Epithelial cell of proximal tubule (primary cell): ENCODE data around the gene ITGA11. TPM values are rescaled to one million over a fixed set of nuclear protein-coding genes. Genes with fewer than 3 reads are reported as not detected.
"Not testable (repeated sequence)": the region's sequence is repeated elsewhere in the genome, so short reads cannot be mapped to it uniquely, and the experiment has no call there.

Experiments used
- DNase-seq: peaks from one replicate; pipeline ENCODE4 v3.0.0-alpha.2; 2011; ENCODE audit warnings: low read depth
- H3K4me3 ChIP-seq: 2 replicates; pipeline ENCODE4 v1.5.1; 2011; ENCODE audit warnings: low read depth, mild to moderate bottlenecking, low read length
- CTCF ChIP-seq: conservative IDR thresholded peaks from 2 replicates; pipeline ENCODE4 v1.5.1; 2012; ENCODE audit warnings: low read depth, mild to moderate bottlenecking, low read length
- total RNA-seq: library from RNA; depleted of rRNA; stranded (reverse); fragments of >200 nt; gene quantifications from 2 replicates; pipeline ENCODE4 v1.2.3, GENCODE V29; 2015

The ITGA11 gene
- total RNA-seq, 1 donor from 2014 or later = 1.6 TPM

GRCh38 chr15:68401496-68402431 is 30.2 kb downstream of the ITGA11 start:
- TF ChIP-seq CTCF = no peak
- H3K4me3 ChIP-seq = no peak overlapping the region
- DNase-seq = no peak

- peak; percentile 18 for DNase-seq
- no peak for TF ChIP-seq CTCF
- no peak overlapping the region for H3K4me3 ChIP-seq
Measured at GRCh38 chr15:68400066-68400456, 31.9 kb downstream of the ITGA11 start.

- DNase-seq = peak; percentile 15
- no peak overlapping the region for H3K4me3 ChIP-seq
- no peak for TF ChIP-seq CTCF
Measured at GRCh38 chr15:68399096-68400065, 32.6 kb downstream of the ITGA11 start.

- not testable (repeated sequence) for DNase-seq
Measured at GRCh38 chr15:68397999-68398398, 34.0 kb downstream of the ITGA11 start.

GRCh38 chr15:68396068-68396467 is 35.9 kb downstream of the ITGA11 start:
- TF ChIP-seq CTCF = no peak
- no peak for DNase-seq
- H3K4me3 ChIP-seq = no peak overlapping the region

More at GRCh38 chr15:68397999-68398398, 34.0 kb downstream of the ITGA11 start:
- not testable (repeated sequence) for H3K4me3 ChIP-seq

- TF ChIP-seq CTCF = no peak
- H3K4me3 ChIP-seq = no peak overlapping the region
- DNase-seq = no peak
Measured at GRCh38 chr15:68391121-68391520, 40.8 kb downstream of the ITGA11 start.
